Esophagus muscularis mucosa (tissue), 4 donors: ENCODE data around the gene RNF144A.

Experiments used
- EP300 ChIP-seq: sonication (generic); formaldehyde crosslinking; IDR thresholded peaks from one replicate; pipeline ENCODE4 v1.6.1; 2017; ENCODE audit warnings: antibody characterized with exemption
- POLR2A ChIP-seq: fragments of 450-650 bp; IDR thresholded peaks from one replicate; pipeline ENCODE4 v1.6.1; 2017; ENCODE audit warnings: antibody characterized with exemption, moderate library complexity, mild to moderate bottlenecking, low read depth
- TF ChIP-seq, protein P1 (sequence below), 3 experiments: fragments of 200-600 bp in 2 of 3; fragments of 450-650 bp in 1 of 3; sonication (generic) in 2 of 3; IDR thresholded peaks; one replicate each; pipeline ENCODE4 v1.5.1; 2017 to 2019; ENCODE audit warnings: antibody characterized with exemption in 3 of 3, mild to moderate bottlenecking in 2 of 3, moderate library complexity in 1 of 3

DNA sequence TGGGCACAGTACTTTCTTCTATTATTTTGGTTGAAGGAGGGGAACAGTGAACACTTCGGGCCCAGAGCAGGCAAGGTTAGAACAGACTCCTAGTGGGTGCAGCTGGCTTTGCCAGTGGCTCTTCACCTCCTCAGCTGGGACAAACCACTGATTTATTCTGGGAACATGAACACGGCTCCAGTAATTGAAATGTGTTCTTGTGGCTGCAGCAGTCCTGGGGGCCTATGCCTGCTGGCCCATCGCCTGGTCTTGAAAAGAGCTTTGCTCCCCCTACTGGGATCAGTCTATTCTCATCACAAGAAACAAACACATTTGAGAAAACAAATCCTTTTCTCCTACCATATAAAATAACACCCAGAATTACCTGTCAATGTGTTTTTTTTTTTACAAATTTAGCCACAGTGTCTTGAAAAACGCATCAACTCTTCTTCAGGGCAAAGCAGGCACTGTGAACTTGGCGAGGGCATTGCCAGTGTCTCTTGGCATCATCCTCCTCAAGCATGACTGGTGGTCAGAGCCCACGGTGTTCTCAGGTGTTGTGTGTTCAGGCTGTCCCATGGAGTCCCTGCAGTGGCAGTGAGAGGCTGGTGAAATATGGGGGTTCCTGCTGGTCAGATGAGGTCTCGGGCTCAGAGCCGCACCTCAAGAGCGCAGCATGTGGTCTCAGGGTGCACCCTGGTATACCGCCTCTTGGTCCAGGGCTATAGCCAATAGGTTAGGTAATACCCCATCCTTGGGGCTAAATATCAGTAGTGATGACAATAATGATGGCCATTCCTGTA, 51.3 kb downstream of the RNF144A start:
- TF ChIP-seq POLR2A (no peak), EP300 (no peak)
- TF ChIP-seq, protein P1, sequence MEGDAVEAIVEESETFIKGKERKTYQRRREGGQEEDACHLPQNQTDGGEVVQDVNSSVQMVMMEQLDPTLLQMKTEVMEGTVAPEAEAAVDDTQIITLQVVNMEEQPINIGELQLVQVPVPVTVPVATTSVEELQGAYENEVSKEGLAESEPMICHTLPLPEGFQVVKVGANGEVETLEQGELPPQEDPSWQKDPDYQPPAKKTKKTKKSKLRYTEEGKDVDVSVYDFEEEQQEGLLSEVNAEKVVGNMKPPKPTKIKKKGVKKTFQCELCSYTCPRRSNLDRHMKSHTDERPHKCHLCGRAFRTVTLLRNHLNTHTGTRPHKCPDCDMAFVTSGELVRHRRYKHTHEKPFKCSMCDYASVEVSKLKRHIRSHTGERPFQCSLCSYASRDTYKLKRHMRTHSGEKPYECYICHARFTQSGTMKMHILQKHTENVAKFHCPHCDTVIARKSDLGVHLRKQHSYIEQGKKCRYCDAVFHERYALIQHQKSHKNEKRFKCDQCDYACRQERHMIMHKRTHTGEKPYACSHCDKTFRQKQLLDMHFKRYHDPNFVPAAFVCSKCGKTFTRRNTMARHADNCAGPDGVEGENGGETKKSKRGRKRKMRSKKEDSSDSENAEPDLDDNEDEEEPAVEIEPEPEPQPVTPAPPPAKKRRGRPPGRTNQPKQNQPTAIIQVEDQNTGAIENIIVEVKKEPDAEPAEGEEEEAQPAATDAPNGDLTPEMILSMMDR (IDR thresholded peaks at IDR 0.05), result no peak
